Measurements from ENCODE around the gene EPHA8. TPM values are rescaled to one million over a fixed set of nuclear protein-coding genes. Genes with fewer than 3 reads are reported as not detected.

EPHA8 gene
- total RNA-seq, 1 experiment from 2014 or later = 3.8 TPM

DNA sequence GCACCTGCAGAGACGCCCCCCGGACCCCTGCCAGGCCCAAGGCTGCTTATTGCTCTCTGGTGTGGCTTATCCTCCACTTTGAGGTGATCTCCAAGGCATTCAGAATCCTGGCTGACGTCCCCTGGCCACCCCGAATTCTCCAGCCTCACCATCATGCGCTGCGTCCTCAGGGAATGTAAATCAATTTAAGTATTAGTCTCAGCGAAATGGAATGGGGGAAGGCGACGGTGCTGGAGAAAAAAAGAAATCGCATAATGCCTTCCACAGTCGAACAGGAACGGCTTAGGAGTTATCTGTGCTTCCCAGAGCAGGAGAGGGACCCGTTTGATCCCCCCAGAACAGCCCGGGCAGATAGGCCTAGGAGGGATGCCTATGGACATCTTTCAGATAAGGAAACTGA, 2.9 kb downstream of the EPHA8 start:
- DNase-seq (ENCODE audit: low spot score) = no peak
- peaks cover 34% of the 10 kb centered on the region for H3K27me3 Mint-ChIP-seq (ENCODE audit: low read depth)
- TF ChIP-seq ETV6 (CRISPR knock-in tag; IDR thresholded peaks at IDR 0.05) (no peak), IRF2 (CRISPR knock-in tag; IDR thresholded peaks at IDR 0.05; ENCODE audit: borderline replicate concordance, low read depth) (no peak), USF2 (CRISPR knock-in tag; IDR thresholded peaks at IDR 0.05) (no peak), AR (CRISPR knock-in tag; IDR thresholded peaks at IDR 0.05) (no peak), ZNF671 (CRISPR knock-in tag; IDR thresholded peaks at IDR 0.05) (no peak), CREM (CRISPR knock-in tag; IDR thresholded peaks at IDR 0.05) (no peak), NFATC4 (CRISPR knock-in tag; IDR thresholded peaks at IDR 0.05) (no peak), IRF1 (CRISPR knock-in tag; IDR thresholded peaks at IDR 0.05) (no peak), NFYB (CRISPR knock-in tag; conservative IDR thresholded peaks at IDR 0.05; ENCODE audit: low read depth) (no peak)
- POLR2A ChIA-PET = no interaction called here
- no peak overlapping the region for H3K4me3 Mint-ChIP-seq
- H3K27ac Mint-ChIP-seq = no peak overlapping the region
- no peaks in the 10 kb centered on the region for H3K36me3 Mint-ChIP-seq
- CTCF ChIA-PET = no interaction called here
- no peaks in the 10 kb centered on the region for H3K9me3 Mint-ChIP-seq
- peaks cover 14% of the 10 kb centered on the region for H3K4me1 Mint-ChIP-seq
- no peak for ATAC-seq

DNA sequence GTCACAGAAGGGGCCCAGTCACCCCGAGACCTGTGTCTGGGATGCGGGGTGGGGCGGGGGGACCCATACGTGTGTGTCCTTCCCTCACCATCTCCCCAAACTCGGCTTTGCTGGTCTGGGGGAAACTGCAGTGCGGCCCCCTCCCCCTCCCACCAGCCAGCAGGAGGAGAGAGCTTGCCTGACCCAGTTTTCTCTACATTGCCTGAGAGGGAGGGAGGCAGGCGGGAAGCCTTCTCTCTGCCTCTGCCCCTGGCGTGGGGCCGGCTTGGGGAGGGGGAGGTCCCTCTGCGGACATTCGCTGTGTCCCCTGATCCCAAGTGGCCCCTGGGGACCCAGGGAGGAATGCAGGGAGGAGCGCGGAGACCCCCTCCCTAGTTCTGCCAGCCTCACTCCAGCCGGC, 3.9 kb downstream of the EPHA8 start:
- peaks cover 24% of the 10 kb centered on the region for H3K27me3 Mint-ChIP-seq (ENCODE audit: low read depth)
- no peak overlapping the region for H3K27ac Mint-ChIP-seq
- ATAC-seq (no peak), DNase-seq (ENCODE audit: low spot score) (no peak)
- no peak for TF ChIP-seq MYBL2 (CRISPR knock-in tag; IDR thresholded peaks at IDR 0.05)
- TF ChIP-seq PRRX2 (CRISPR knock-in tag; IDR thresholded peaks at IDR 0.05) = no peak
- TF ChIP-seq ZNF671 (CRISPR knock-in tag; IDR thresholded peaks at IDR 0.05) = no peak
- TF ChIP-seq E2F4 (CRISPR knock-in tag; IDR thresholded peaks at IDR 0.05; ENCODE audit: borderline replicate concordance, low read depth) = no peak
- TF ChIP-seq, protein P1, sequence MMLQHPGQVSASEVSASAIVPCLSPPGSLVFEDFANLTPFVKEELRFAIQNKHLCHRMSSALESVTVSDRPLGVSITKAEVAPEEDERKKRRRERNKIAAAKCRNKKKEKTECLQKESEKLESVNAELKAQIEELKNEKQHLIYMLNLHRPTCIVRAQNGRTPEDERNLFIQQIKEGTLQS (CRISPR knock-in tag; conservative IDR thresholded peaks at IDR 0.05) = no peak
- TF ChIP-seq, protein P2, sequence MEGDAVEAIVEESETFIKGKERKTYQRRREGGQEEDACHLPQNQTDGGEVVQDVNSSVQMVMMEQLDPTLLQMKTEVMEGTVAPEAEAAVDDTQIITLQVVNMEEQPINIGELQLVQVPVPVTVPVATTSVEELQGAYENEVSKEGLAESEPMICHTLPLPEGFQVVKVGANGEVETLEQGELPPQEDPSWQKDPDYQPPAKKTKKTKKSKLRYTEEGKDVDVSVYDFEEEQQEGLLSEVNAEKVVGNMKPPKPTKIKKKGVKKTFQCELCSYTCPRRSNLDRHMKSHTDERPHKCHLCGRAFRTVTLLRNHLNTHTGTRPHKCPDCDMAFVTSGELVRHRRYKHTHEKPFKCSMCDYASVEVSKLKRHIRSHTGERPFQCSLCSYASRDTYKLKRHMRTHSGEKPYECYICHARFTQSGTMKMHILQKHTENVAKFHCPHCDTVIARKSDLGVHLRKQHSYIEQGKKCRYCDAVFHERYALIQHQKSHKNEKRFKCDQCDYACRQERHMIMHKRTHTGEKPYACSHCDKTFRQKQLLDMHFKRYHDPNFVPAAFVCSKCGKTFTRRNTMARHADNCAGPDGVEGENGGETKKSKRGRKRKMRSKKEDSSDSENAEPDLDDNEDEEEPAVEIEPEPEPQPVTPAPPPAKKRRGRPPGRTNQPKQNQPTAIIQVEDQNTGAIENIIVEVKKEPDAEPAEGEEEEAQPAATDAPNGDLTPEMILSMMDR (IDR thresholded peaks at IDR 0.05) = no peak
- no peak for TF ChIP-seq GTF2I (CRISPR knock-in tag; conservative IDR thresholded peaks at IDR 0.05)
- TF ChIP-seq, protein P3, sequence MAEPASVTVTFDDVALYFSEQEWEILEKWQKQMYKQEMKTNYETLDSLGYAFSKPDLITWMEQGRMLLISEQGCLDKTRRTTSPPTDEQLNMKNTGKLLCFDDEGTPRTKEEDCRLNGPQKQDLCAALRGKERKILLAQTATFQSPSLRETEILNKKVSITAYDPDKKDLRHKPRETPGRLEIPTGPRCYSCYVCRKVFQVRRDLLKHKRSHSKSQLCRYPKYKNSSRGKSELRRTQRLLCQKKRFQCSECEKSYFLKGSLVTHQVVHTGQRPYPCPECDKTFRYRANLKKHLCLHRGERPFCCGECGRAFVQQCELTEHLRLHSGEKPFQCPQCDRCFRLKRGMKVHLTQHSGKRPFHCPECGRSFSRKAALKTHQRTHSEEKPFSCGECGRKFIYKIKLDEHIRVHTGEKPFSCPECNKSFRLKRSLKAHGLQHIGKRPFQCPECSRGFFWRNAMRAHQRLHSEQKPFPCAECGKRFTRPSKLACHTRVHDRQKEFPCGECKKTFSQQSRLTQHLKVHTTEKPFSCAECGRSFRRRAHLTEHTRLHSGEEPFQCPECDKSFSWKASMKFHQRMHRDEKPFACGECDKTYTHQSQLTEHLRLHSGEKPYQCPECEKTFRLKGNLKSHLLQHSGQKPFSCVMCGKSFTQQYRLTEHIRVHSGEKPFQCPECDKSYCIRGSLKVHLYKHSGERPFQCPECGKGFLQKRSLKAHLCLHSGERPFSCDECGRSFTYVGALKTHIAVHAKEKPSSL (CRISPR knock-in tag; conservative IDR thresholded peaks at IDR 0.05) = no peak
- no peak for TF ChIP-seq USF1 (CRISPR knock-in tag; IDR thresholded peaks at IDR 0.05)
- TF ChIP-seq ZNF317 (CRISPR knock-in tag; IDR thresholded peaks at IDR 0.05; ENCODE audit: borderline replicate concordance, low read depth) = no peak
- no peak for TF ChIP-seq CREB1 (CRISPR knock-in tag; IDR thresholded peaks at IDR 0.05)
- H3K9me3 Mint-ChIP-seq = no peaks in the 10 kb centered on the region
- H3K4me1 Mint-ChIP-seq = peaks cover 17% of the 10 kb centered on the region
- POLR2A ChIA-PET = no interaction called here
- CTCF ChIA-PET = interaction anchor here (1.1 to 1.8 kb wide), 3 partner anchors 11 to 147 kb away, joined by 4 to 5 read pairs (median 4); no protein-coding TSS in a partner anchor
- no peak overlapping the region for H3K4me3 Mint-ChIP-seq
- H3K36me3 Mint-ChIP-seq = no peaks in the 10 kb centered on the region
